ENCODE data around the gene SLF2.
"Not testable (repeated sequence)": the region's sequence is repeated elsewhere in the genome, so short reads cannot be mapped to it uniquely, and the experiment has no call there.

The SLF2 gene

GRCh38 chr10:100878291-100878910 lies 34.4 kb upstream of the SLF2 start:
- no peak for DNase-seq

GRCh38 chr10:100879741-100880360 lies 32.9 kb upstream of the SLF2 start:
- DNase-seq, result no peak

GRCh38 chr10:100881556-100882213 lies 31.1 kb upstream of the SLF2 start:
- no peak for DNase-seq

- DNase-seq, result no peak
These were observed 30.5 kb upstream of the SLF2 start for GRCh38 chr10:100882252-100882651.

GRCh38 chr10:100882671-100883311 lies 30.0 kb upstream of the SLF2 start:
- no peak for DNase-seq

GRCh38 chr10:100883312-100883821 lies 29.4 kb upstream of the SLF2 start:
- DNase-seq, result no peak

- not testable (repeated sequence) for DNase-seq
These were observed 27.2 kb upstream of the SLF2 start for GRCh38 chr10:100885611-100886010.

- no peak for DNase-seq
These were observed 26.7 kb upstream of the SLF2 start for GRCh38 chr10:100886091-100886490.

- DNase-seq, result no peak
These were observed 26.2 kb upstream of the SLF2 start for GRCh38 chr10:100886521-100886920.

- DNase-seq, result no peak
These were observed 25.8 kb upstream of the SLF2 start for GRCh38 chr10:100886963-100887362.

- DNase-seq, result no peak
These were observed 24.9 kb upstream of the SLF2 start for GRCh38 chr10:100887761-100888296.

GRCh38 chr10:100888957-100889356 lies 23.8 kb upstream of the SLF2 start:
- DNase-seq, result no peak

GRCh38 chr10:100889546-100889945 lies 23.2 kb upstream of the SLF2 start:
- no peak for DNase-seq

GRCh38 chr10:100890141-100890672 lies 22.6 kb upstream of the SLF2 start:
- DNase-seq, result no peak

- DNase-seq, result no peak
These were observed 22.0 kb upstream of the SLF2 start for GRCh38 chr10:100890673-100891317.

- DNase-seq, result no peak
These were observed 18.7 kb upstream of the SLF2 start for GRCh38 chr10:100894033-100894432.

GRCh38 chr10:100894589-100895294 lies 18.0 kb upstream of the SLF2 start:
- no peak for DNase-seq

GRCh38 chr10:100895346-100895745 lies 17.4 kb upstream of the SLF2 start:
- DNase-seq, result no peak

- DNase-seq, result no peak
These were observed 16.9 kb upstream of the SLF2 start for GRCh38 chr10:100895896-100896295.

- no peak for DNase-seq
These were observed 15.8 kb upstream of the SLF2 start for GRCh38 chr10:100896876-100897461.

- no peak for DNase-seq
These were observed 14.8 kb upstream of the SLF2 start for GRCh38 chr10:100897976-100898375.

GRCh38 chr10:100899171-100899570 lies 13.6 kb upstream of the SLF2 start:
- DNase-seq, result no peak

All from CD4-positive, alpha-beta T cell treated with Interferon gamma for 1 hour (primary cell).